Smooth muscle cell (in vitro differentiated cells): ENCODE measurements around the gene SMYD1. TPM values are rescaled to one million over a fixed set of nuclear protein-coding genes. Genes with fewer than 3 reads are reported as not detected.

Experiments used
- DNase-seq: peaks from one replicate; lab custom pipeline; 2025; ENCODE audit not compliant: unreplicated experiment; lab: John Stamatoyannopoulos, UW
- H2AFZ ChIP-seq: fragments of 200-600 bp; sonication (generic); 2 replicates; pipeline ENCODE4 v1.6.0; 2016; ENCODE audit warnings: antibody characterized with exemption, low read depth, mild to moderate bottlenecking
- H3F3A ChIP-seq: fragments of 200-600 bp; sonication (generic); 2 replicates; pipeline ENCODE4 v1.6.0; 2017; ENCODE audit warnings: antibody characterized with exemption, low read depth
- H3K27ac ChIP-seq: fragments of 200-600 bp; sonication (generic); 2 replicates; pipeline ENCODE4 v1.5.1; 2016; ENCODE audit warnings: low read depth, mild to moderate bottlenecking
- H3K27me3 ChIP-seq: fragments of 200-600 bp; sonication (generic); 2 replicates; pipeline ENCODE4 v1.6.1; 2016; ENCODE audit warnings: low read depth, mild to moderate bottlenecking
- H3K36me3 ChIP-seq: fragments of 200-600 bp; sonication (generic); 2 replicates; pipeline ENCODE4 v1.5.1; 2016; ENCODE audit warnings: low read depth
- H3K4me1 ChIP-seq: fragments of 200-600 bp; sonication (generic); 2 replicates; pipeline ENCODE4 v1.5.1; 2016; ENCODE audit warnings: low read depth
- H3K4me2 ChIP-seq: fragments of 200-600 bp; sonication (generic); 2 replicates; pipeline ENCODE4 v1.6.0; 2016; ENCODE audit warnings: mild to moderate bottlenecking
- H3K4me3 ChIP-seq: fragments of 200-600 bp; sonication (generic); 2 replicates; pipeline ENCODE4 v1.5.1; 2016; ENCODE audit warnings: mild to moderate bottlenecking
- H3K79me2 ChIP-seq: fragments of 200-600 bp; sonication (generic); 2 replicates; pipeline ENCODE4 v1.6.0; 2016; ENCODE audit warnings: low read depth, mild to moderate bottlenecking
- H3K9ac ChIP-seq: fragments of 200-600 bp; sonication (generic); 2 replicates; pipeline ENCODE4 v1.6.0; 2016; ENCODE audit warnings: low read depth
- H3K9me3 ChIP-seq: fragments of 200-600 bp; sonication (generic); replicated peaks from 2 replicates; pipeline ENCODE4 v1.5.1; 2016; ENCODE audit warnings: low read depth
- H4K20me1 ChIP-seq: fragments of 200-600 bp; sonication (generic); 2 replicates; pipeline ENCODE4 v1.6.0; 2016; ENCODE audit warnings: low read depth
- CTCF ChIP-seq: fragments of 200-600 bp; sonication (generic); IDR thresholded peaks from 2 replicates; pipeline ENCODE4 v1.5.1; 2017; ENCODE audit warnings: borderline replicate concordance, mild to moderate bottlenecking, antibody characterized with exemption; ENCODE audit not compliant: insufficient read depth, poor library complexity, severe bottlenecking
- WGBS: methylation state at CpG from one replicate; pipeline ENCODE4 v1.1.7; 2016; ENCODE audit warnings: low lambda C conversion rate; 5-methylcytosine and 5-hydroxymethylcytosine counted together
- polyA plus RNA-seq: library from polyadenylated mRNA; unstranded; fragments of >200 nt; fragmentation: Nextera tagmentation; extraction: Ambion mirVana; gene quantifications from 2 replicates; pipeline ENCODE4 v1.2.1, GENCODE V29; 2016
- total RNA-seq: library from RNA; depleted of rRNA; stranded (reverse); fragments of >200 nt; gene quantifications from 2 replicates; pipeline ENCODE4 v1.2.3, GENCODE V29; 2014

The SMYD1 gene
- total and polyA plus RNA-seq, 2 experiments from 2014 or later: not detected

- Histone ChIP-seq H4K20me1 (no peaks in the 10 kb centered on the region), H3K4me2 (no peak overlapping the region), H3K27ac (no peak overlapping the region), H3K27me3 (peaks cover 28% of the 10 kb centered on the region), H3K79me2 (no peaks in the 10 kb centered on the region), H3K36me3 (no peaks in the 10 kb centered on the region), H3K9me3 (no peaks in the 10 kb centered on the region), H3F3A (no peaks in the 10 kb centered on the region), H3K9ac (no peak overlapping the region), H2AFZ (no peak overlapping the region), H3K4me1 (no peaks in the 10 kb centered on the region), H3K4me3 (no peak overlapping the region)
- DNase-seq: no peak
- TF ChIP-seq CTCF: no peak
- WGBS: 92% methylated on average over 7 of the region's 7 CpGs
Measured at GRCh38 chr2:88128654-88129312, 61.2 kb downstream of the SMYD1 start.

GRCh38 chr2:88129313-88129959, 61.8 kb downstream of the SMYD1 start:
- Histone ChIP-seq H3K4me3 (no peak overlapping the region), H3K27me3 (peaks cover 25% of the 10 kb centered on the region), H2AFZ (no peak overlapping the region), H3K4me1 (no peaks in the 10 kb centered on the region), H3F3A (no peaks in the 10 kb centered on the region), H3K79me2 (no peaks in the 10 kb centered on the region), H4K20me1 (no peaks in the 10 kb centered on the region), H3K9ac (no peak overlapping the region), H3K9me3 (no peaks in the 10 kb centered on the region), H3K27ac (no peak overlapping the region), H3K4me2 (no peak overlapping the region), H3K36me3 (no peaks in the 10 kb centered on the region)
- 88% methylated on average over 7 of the region's 7 CpGs for WGBS
- no peak for DNase-seq
- TF ChIP-seq CTCF: no peak

GRCh38 chr2:88131201-88131998, 63.8 kb downstream of the SMYD1 start:
- Histone ChIP-seq H3K9me3 (no peaks in the 10 kb centered on the region), H3K27ac (no peak overlapping the region), H3K27me3 (peaks cover 27% of the 10 kb centered on the region), H4K20me1 (no peaks in the 10 kb centered on the region), H3K36me3 (no peaks in the 10 kb centered on the region), H3F3A (no peaks in the 10 kb centered on the region), H3K79me2 (no peaks in the 10 kb centered on the region), H3K9ac (no peak overlapping the region), H2AFZ (no peak overlapping the region), H3K4me3 (no peak overlapping the region), H3K4me2 (no peak overlapping the region), H3K4me1 (no peaks in the 10 kb centered on the region)
- TF ChIP-seq CTCF: no peak
- no peak for DNase-seq
- WGBS: 92% methylated on average over 9 of the region's 9 CpGs
